GM19324 (cell line): ENCODE results near the gene TPCN2.
"Not testable (repeated sequence)": the region's sequence is repeated elsewhere in the genome, so short reads cannot be mapped to it uniquely, and the experiment has no call there.

Experiments
- ATAC-seq: cut with Tn5 transposase; IDR thresholded peaks from one replicate; pipeline ENCODE4 v1.9.1; 2021; ENCODE audit warnings: mild to moderate bottlenecking, moderate library complexity; ENCODE audit not compliant: unreplicated experiment, low FRiP score

The TPCN2 gene

DNA sequence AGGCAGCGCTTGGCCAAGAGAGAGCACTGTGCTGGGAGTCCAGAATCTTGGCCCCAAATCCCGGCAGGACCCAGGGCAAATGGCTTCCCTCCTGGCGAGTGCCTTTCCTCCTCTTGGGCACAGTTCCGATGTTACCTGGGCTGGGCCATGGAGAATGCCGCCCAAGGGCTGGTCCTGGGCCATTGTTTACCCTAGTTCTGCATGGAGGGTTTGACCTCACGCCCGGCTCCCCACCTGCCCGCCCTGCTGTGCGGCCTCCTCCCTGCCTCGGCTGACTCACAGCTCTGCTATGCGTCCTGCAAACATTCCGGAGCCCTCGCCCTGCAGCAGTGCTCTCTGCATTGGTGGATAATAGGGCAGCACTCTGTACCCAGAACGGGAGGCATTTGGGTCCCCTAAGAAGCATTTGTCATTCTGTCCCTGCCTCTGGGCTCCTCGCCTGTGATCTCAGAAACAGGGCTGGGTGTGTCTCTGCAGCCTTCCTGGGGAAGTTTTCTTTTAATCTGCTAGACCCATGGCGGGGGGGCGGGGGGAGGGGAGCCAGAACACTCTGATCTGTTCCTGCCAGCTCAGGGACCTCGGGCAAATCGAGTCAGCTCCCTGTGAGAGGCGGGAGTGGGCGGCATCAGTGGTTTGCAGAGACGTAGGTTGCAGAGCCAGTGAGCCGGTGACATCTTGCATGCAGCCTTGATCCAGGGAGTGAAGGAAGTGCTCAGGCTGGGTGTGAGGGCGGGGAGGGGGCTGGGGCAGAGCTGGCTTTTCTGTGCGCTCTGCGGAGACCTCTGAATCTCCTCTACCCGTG lies 74.1 kb downstream of the TPCN2 start:
- no peak for ATAC-seq

GRCh38 chr11:69123593-69124545 lies 75.1 kb downstream of the TPCN2 start:
- no peak for ATAC-seq

- no peak for ATAC-seq
Measured at GRCh38 chr11:69125861-69126260, 77.1 kb downstream of the TPCN2 start.

GRCh38 chr11:69126286-69126685 lies 77.6 kb downstream of the TPCN2 start:
- ATAC-seq = no peak

DNA sequence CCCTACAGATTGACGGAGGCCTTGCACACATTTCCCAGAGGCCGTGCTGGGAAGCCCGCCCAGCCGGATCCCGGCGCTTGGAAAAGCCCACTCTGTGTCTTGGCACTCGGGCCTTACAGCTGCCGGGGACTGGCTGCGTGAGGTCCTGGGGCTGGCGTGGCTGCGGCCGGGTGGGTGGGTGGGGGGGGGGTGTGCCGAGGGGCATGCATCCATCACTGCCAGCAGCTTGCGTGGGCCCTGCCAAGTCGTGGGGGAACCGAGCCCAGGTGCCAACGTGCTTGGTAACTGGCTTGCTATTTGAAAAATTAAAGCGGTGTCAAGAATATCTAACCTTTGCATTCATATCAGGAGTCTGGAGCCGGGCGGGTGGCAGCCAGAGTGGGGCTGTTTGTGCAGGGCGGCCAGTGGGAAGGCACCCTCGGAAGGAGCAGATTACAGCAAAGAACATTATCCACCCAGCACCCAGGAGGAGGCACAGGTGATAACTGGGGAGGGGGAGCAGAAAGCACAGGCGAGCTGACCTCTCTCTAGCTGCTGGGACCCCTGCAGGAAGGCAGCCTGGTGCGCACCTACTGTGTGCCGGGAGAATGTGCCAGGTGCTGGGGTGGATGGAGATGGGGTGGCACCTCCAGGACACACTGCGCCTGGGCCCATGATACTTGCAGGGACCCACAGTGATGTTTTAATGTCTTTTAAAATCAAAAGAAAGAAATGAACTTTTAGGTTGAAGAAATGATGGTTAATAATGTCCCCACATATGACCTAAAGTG lies 78.5 kb downstream of the TPCN2 start:
- ATAC-seq = no peak

DNA sequence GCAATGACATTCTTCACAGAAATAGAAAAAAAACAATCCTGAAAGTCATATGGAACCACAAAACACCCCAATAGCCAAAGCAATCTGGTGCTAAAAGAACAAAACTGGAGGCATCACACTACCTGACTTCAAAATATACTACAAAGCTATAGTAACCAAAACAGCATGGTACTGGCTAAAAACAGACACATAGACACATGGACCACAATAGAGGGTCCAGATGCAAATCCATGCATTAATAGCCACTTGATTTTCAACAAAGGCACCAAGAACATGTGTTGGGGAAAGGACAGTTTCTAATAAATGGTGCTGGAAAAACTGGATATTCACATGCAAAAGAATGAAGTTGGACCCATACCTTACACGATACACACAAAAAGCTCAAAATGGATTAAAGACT lies 79.2 kb downstream of the TPCN2 start:
- ATAC-seq = no peak

GRCh38 chr11:69129053-69129452 lies 80.3 kb downstream of the TPCN2 start:
- ATAC-seq = no peak

GRCh38 chr11:69129647-69130046 lies 80.9 kb downstream of the TPCN2 start:
- no peak for ATAC-seq

DNA sequence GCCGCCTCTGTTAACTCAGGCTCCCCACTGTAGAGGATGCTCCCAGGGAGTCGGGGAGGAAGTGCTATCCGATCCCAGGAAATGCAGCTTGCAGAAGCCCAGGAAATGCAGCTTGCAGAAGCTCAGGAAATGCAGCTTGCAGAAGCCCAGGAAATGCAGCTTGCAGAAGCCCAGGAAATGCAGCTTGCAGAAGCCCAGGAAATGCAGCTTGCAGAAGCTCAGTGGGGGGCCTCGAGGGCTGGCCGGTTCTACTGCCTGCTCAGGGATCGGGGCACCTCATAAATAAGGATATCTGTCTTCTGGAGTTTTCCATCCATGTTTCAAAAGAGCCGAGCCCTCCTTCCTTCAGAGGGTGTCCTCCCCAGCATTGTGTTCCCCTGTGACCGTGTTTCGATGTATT lies 81.9 kb downstream of the TPCN2 start:
- no peak for ATAC-seq

DNA sequence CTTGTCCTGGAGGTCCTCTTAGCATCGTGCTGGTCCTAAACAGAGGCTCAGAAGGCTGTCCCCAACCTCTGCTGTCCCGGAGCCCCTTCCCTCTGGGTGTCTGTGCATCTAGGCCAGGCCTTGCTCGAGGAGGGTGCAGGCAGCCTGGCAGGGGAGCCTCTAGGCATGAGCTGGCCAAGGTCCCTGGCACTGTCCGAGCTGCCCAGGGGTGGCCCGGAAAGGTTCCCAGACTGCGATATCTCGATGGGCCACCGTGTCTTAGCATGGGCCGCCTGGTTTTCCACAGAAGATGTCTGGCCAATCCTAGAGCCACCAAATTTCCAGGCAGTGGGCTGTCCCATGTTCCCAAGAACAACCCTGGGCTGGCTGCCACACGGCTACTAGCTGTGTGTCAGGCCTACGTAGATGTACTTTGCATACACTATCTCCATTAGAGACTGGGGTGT lies 82.4 kb downstream of the TPCN2 start:
- no peak for ATAC-seq

GRCh38 chr11:69131644-69132300 lies 83.0 kb downstream of the TPCN2 start:
- ATAC-seq = no peak

- no peak for ATAC-seq
Measured at GRCh38 chr11:69132301-69132670, 83.6 kb downstream of the TPCN2 start.

- no peak for ATAC-seq
Measured at GRCh38 chr11:69133251-69133650, 84.5 kb downstream of the TPCN2 start.

- not testable (repeated sequence) for ATAC-seq
Measured at GRCh38 chr11:69134182-69134581, 85.5 kb downstream of the TPCN2 start.

GRCh38 chr11:69134957-69135356 lies 86.2 kb downstream of the TPCN2 start:
- no peak for ATAC-seq

DNA sequence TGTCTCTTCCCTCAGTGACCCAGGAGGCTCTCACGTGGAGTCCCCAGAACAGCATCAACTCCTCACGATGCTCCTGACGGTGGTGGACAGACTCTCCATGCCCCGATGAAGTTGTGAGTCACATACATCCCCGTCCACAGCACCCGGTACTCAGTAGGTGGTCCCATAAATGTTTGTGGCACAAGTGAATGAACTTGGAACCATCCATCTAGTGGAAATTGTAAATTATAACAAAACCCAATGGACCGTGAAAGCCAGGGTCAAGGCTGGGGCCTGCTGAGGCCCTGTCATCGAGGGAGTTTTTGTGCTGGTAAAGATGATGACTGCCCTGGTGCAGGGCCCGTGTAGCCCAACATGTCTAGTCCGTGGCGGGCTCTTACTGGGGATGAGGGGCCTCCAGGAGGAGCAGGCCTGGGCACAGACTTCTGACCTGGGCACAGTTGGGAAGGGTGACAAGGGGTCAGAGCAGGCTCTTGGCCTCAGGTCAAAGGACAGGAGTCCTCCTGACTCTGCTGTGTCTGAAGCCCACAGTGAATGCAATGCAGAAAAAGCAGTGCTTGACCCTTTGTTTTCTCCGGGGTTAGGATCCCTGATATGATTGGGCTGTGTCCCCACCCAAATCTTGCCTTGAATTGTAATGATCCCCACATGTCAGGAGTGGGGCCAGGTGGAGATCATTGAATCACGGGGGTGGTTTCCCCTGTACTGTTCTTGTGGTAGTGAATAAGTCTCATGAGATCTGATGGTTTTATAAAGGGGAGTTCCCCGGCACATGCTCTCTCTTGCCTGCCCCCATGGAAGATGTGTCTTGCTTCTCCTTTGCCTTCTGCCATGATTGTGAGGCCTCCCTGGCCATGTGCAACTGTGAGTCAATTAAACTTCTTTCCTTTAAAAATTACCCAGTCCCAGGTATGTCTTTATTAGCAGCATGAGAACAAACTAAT lies 87.0 kb downstream of the TPCN2 start:
- no peak for ATAC-seq

DNA sequence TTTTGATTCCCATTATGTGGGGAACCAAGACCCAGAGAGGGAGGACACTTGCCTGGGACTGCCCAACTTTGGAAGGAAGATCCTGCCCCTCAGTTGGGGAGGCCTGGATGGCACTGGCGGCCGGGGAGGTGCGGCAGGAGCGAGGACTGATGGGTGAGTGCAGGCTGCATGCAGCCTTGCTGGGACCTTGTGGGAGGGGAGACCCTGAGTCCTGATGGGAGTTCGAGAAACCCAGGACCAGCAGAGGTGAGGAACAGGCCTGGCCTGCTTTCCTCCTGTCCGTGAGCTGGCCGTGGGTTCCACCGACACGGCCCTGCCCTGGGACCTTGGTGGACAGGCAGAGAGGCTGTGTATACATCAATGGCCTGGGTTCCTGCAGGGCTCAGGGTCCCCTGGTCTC lies 87.7 kb downstream of the TPCN2 start:
- no peak for ATAC-seq

DNA sequence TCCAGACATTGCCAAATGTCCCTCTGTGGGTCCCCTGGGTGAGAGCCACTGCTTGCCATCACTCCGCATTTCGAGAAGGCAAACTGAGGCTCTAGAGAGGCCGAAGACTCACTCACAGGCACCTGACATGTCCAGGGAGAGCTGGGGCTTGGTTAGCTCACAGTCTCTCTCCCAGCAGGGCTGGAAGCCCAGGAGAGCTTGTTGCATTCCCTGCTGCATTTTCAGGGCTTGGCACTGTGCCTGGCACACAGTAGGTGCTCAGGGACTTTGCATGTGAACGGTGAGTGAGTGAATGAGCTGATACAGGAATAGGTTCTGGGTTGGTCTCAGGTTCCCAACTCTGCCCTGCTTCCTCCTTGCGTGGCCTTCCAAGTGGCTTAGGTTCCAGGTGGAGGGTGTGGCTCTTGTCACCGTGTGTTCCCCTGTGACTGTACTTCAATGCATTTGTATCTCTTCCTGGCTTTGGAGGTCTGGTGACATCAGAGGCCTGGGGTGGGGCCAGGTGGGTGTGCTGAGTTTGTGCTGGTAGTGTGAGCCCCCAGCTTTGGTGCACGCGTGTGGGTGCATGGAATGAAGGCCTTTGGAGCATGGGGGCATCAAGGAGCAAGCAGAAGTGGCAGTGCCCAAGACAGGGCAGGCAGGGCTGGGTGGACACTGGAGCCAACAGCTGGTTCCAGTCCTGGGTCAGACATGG lies 88.6 kb downstream of the TPCN2 start:
- no peak for ATAC-seq

GRCh38 chr11:69138265-69138664 lies 89.5 kb downstream of the TPCN2 start:
- ATAC-seq = no peak
